ENCODE measurements around the gene KSR2.

The KSR2 gene

GRCh38 chr12:117533687-117534086 is 435.1 kb downstream of the KSR2 start:
- Histone ChIP-seq H3K9me3 (ENCODE audit: low read length) (no peaks in the 10 kb centered on the region), H3K4me2 (ENCODE audit: low read length) (no peak overlapping the region), H3K79me2 (ENCODE audit: insufficient read depth, low read length) (no peaks in the 10 kb centered on the region), H3K27me3 (ENCODE audit: insufficient read depth, low read length) (no peaks in the 10 kb centered on the region; the same call in 1 of the 2 replicates), H3K9ac (ENCODE audit: low read length) (no peak overlapping the region), H4K20me1 (ENCODE audit: insufficient read depth, low read length) (no peaks in the 10 kb centered on the region), H3K4me1 (ENCODE audit: insufficient read depth, low read length, severe bottlenecking) (no peaks in the 10 kb centered on the region), H3K36me3 (ENCODE audit: insufficient read depth, low read length) (no peaks in the 10 kb centered on the region), H3K4me3 (ENCODE audit: low read depth, low read length, poor library complexity, severe bottlenecking) (no peak overlapping the region), H2AFZ (ENCODE audit: low read length) (no peak overlapping the region), H3K27ac (ENCODE audit: low read depth, low read length, poor library complexity, severe bottlenecking) (no peak overlapping the region), H3K9me2 (ENCODE audit: low read depth, low read length) (no peaks in the 10 kb centered on the region), H3F3A (ENCODE audit: insufficient read depth, low read length) (no peaks in the 10 kb centered on the region)
- TF ChIP-seq CTCF (IDR thresholded peaks at IDR 0.05; ENCODE audit: low read length): no peak

GRCh38 chr12:117530796-117531195 is 438.0 kb downstream of the KSR2 start:
- no peaks in the 10 kb centered on the region for H3F3A ChIP-seq (ENCODE audit: insufficient read depth, low read length)
- no peak for TF ChIP-seq EZH2 (IDR thresholded peaks at IDR 0.05; ENCODE audit: borderline replicate concordance, low read length)
- TF ChIP-seq CTCF (IDR thresholded peaks at IDR 0.05; ENCODE audit: low read length): no peak
- no peak overlapping the region for H3K4me3 ChIP-seq (ENCODE audit: low read depth, low read length, poor library complexity, severe bottlenecking)
- no peaks in the 10 kb centered on the region for H3K36me3 ChIP-seq (ENCODE audit: insufficient read depth, low read length)
- H3K27ac ChIP-seq (ENCODE audit: low read depth, low read length, poor library complexity, severe bottlenecking): no peak overlapping the region
- H3K9me2 ChIP-seq (ENCODE audit: low read depth, low read length): no peaks in the 10 kb centered on the region
- H3K9ac ChIP-seq (ENCODE audit: low read length): no peak overlapping the region
- no peaks in the 10 kb centered on the region; the same call in 1 of the 2 replicates for H3K27me3 ChIP-seq (ENCODE audit: insufficient read depth, low read length)
- no peaks in the 10 kb centered on the region for H3K79me2 ChIP-seq (ENCODE audit: insufficient read depth, low read length)
- H3K9me3 ChIP-seq (ENCODE audit: low read length): no peaks in the 10 kb centered on the region
- no peak overlapping the region for H3K4me2 ChIP-seq (ENCODE audit: low read length)
- no peaks in the 10 kb centered on the region for H3K4me1 ChIP-seq (ENCODE audit: insufficient read depth, low read length, severe bottlenecking)
- H2AFZ ChIP-seq (ENCODE audit: low read length): no peak overlapping the region
- no peaks in the 10 kb centered on the region for H4K20me1 ChIP-seq (ENCODE audit: insufficient read depth, low read length)

- Histone ChIP-seq H3K4me1 (ENCODE audit: insufficient read depth, low read length, severe bottlenecking) (no peaks in the 10 kb centered on the region), H3K27me3 (ENCODE audit: insufficient read depth, low read length) (no peaks in the 10 kb centered on the region; the same call in 1 of the 2 replicates), H3K4me3 (ENCODE audit: low read depth, low read length, poor library complexity, severe bottlenecking) (no peak overlapping the region), H3K4me2 (ENCODE audit: low read length) (no peak overlapping the region), H3K27ac (ENCODE audit: low read depth, low read length, poor library complexity, severe bottlenecking) (no peak overlapping the region), H2AFZ (ENCODE audit: low read length) (no peak overlapping the region), H4K20me1 (ENCODE audit: insufficient read depth, low read length) (no peaks in the 10 kb centered on the region), H3F3A (ENCODE audit: insufficient read depth, low read length) (no peaks in the 10 kb centered on the region), H3K9ac (ENCODE audit: low read length) (no peak overlapping the region), H3K79me2 (ENCODE audit: insufficient read depth, low read length) (no peaks in the 10 kb centered on the region), H3K9me2 (ENCODE audit: low read depth, low read length) (no peaks in the 10 kb centered on the region), H3K9me3 (ENCODE audit: low read length) (no peaks in the 10 kb centered on the region), H3K36me3 (ENCODE audit: insufficient read depth, low read length) (no peaks in the 10 kb centered on the region)
- TF ChIP-seq EZH2 (IDR thresholded peaks at IDR 0.05; ENCODE audit: borderline replicate concordance, low read length) (no peak), CTCF (IDR thresholded peaks at IDR 0.05; ENCODE audit: low read length) (no peak)
Observed at GRCh38 chr12:117528538-117528937, 440.3 kb downstream of the KSR2 start.
